ENCODE measurements around the gene LONP2.
"Not testable (repeated sequence)": the region's sequence is repeated elsewhere in the genome, so short reads cannot be mapped to it uniquely, and the experiment has no call there.

LONP2 gene

DNA sequence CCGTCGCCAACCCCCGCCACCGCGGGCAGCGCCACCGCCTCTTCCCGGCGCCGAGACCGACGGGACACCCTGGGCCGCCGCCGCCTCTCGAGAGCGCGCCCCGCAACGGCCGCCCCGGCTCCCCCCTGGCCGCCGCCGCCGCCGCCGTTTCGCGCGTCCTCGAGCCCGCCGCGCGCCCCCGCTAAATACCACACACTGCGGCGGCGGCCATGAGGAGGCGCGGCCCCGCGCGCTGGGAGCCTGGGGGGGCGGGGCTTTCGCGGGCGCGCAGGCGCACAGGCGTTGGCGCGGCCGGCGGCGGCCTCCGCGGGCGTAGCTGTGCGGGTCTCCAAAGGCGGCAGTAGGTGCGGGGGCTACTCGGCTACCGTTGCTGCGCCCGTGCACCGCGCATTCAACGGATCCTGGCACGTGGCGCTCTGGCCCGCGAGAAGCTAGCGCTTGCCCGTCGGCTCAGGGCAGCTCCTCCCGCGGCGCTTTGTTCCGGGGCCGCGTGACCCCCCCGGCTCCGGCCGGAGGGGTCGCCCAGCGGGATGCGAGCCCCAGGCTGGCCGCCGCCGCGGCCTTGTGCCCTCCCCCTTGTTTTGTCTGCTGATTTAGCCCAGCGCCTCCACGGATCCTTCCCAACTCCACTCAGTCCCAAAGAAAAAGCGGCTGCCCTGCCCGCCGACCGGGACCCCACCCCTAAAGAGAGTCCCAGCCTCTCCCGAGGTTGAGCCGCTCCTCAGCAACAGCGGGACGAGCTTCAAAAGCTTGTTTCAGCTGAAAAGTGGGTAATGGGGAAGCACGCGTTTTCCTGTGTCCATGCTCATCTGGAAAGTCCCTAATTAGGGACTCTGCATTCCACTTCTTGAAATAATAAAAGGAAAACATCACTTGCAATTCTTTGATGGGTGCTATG, 141.4 kb downstream of the LONP2 start, which contains the start of gene SIAH1:
Gene SIAH1 (minus strand): TSS at position 161 of the 898 bp plus-strand sequence. CDS start 22,985 bp downstream, outside the sequence.
- in situ Hi-C loops (cut with MboI; ENCODE audit: low sequenced_read_pairs), result no loop called here

DNA sequence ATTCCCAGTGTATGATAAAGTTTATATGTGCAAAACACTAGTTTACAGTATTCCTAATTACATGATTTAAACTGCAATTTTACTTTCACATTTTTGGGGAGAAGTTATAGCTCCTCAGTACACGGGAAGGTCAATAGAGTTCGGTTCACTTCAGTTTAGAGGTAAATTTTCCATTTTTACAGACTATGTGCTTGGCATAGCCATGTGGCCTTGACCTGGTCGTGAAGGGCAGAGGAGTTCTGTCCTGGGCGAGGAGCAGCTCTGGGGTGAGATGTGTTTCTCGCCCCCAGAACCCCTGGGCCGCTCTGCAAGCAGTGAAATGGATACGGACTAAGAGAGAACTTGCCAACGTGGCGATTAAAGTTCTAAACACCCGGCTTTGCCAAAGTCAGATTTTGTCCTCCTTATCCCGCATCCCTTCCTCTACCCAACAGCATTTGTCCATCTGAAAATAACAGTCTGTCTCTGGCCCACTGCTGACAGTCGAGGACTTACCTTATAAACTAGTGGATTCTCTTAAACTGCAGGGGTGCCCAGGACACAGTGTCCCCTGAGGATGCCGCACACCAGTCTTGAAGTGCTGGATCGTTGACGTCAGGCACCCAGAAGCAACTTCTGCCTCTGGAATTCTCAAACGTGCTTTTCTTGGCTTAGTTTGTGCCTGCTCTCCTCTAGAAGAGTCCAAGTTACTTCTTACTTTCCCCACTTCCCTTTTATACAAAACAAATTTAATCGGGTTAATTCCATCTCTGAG, 142.6 kb downstream of the LONP2 start:
- in situ Hi-C loops (cut with MboI; ENCODE audit: low sequenced_read_pairs), result no loop called here

DNA sequence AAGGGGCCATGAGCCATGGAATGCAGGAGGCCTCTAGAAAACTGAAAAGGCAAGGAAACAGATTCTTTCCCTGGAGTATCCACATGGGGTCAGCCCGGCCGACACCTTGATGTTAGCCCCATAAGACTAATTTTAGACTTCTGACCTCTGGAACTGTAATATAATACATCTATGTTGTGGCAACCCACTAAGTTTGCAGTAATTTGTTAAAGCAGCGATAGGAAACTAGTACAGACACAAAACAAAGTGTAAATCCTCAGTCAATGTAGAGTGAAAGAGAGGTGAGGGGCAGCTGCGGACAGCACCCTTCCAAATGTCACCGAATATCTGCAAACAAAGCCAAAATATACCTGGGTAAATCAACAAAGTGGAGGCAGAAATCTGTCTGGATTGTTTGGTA, 148.3 kb downstream of the LONP2 start:
- in situ Hi-C loops (cut with MboI; ENCODE audit: low sequenced_read_pairs), result no loop called here

DNA sequence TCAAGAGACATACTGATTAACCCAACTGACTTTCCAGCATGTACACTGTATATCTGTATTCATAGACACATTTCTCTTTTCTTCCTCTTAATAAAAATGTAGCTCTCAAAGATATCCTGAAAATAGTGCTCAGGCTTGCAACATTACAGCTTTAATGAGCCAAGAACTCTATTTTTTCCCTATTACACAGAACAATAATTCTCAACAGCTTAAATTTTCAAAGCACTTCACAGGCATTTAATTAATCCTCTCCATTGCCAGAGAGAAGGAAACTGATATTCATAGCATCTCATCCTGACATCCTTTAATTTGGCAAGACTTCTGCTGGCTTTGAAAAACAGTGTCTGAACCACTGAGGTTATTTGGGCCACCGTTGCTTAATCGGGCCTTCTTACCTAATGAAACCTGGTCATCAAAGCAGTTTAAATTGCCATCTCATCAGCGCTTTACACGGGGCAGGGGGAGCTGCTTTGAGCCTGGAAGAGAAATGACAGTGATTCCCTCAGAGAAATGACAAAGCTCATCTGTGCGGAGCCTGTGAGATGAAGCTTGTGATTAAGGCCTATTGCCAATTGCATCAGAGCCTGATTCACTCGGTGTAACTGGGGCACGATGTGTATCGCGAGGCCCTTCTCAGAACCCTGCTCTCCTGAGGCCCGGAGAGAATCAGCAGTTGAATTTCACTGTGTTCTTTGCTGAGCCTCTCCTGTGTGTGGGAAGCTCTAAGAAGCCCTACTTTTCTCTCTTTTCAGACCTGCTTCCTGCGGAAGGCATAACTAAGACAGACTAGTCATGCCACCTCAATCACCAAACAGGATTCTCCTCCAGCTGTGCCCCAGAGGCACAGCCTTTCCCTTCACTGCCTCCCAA, 149.6 kb downstream of the LONP2 start:
- in situ Hi-C loops (cut with MboI; ENCODE audit: low sequenced_read_pairs), result no loop called here

DNA sequence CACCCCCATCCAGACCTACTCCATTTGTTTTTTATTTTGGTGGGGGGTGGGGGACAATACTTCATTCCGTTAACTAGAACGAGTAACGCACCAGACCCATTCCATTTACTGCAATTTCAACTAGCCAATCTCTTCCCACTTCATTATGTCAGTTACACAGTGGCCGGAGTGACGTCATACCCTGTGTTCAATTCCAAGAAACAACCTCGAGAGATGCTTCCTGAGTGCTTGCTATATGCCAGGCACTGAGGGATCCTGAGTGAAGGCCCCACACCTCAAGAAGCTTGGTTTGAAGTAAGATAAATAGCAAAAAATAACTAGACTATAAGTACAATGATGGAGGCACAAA, 150.2 kb downstream of the LONP2 start:
- in situ Hi-C loops (cut with MboI; ENCODE audit: low sequenced_read_pairs), result no loop called here

DNA sequence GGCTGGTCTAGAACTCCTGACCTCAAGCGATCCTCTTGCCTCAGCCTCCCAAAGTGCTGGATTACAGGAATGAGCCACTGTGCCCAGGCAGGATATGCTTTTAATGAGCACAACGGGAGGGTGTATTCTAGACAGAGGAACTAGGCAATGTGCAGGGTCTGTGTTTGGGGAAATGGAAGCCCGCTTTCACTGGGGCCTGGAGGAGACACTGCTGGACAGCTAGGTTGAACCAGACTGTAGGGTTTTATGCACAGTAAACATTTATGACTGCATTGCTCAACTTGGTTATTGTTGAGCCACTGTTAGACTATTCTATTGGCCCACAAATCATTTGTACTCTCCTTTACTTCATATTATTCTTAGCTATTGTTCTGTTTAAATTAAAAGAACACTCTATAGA, 151.3 kb downstream of the LONP2 start:
- in situ Hi-C loops (cut with MboI; ENCODE audit: low sequenced_read_pairs), result no loop called here

DNA sequence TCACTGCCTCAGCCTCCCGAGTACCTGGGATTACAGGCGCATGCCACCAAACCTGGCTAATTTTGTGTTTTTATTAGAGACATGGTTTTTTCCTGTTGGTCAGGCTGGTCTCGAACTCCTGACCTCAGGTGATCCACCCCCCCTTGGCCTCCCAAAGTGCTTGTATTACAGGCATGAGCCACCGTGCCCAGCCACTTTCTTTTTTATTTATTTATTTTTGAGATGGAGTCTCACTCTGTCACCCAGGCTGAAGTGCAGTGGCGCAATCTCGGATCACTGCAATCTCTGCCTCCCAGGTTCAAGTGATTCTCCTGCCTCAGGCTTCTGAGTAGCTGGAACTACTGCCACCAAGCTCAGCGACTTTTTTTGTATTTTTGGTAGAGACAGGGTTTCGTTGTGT, 158.4 kb downstream of the LONP2 start:
- in situ Hi-C loops (cut with MboI; ENCODE audit: low sequenced_read_pairs), result not testable (repeated sequence)

DNA sequence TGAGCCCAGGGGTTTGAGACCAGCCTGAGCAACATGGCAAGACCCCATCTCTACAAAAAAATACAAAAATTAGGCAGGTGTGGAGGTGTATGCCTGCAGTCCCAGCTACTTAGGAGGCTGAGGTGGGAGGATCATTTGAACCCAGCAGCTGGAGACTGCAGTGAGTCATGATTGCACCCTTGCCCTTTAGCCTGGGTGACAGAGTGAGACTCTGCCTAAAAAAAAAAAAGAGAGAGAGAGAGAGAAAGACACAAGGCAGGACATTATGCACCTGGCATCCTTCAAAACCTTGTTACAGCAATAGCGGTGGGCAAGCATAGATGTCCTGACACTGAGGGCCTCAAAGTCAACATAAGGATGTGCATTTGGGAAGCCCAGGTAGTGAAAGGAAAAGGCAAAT, 161.1 kb downstream of the LONP2 start:
- in situ Hi-C loops (cut with MboI; ENCODE audit: low sequenced_read_pairs), result no loop called here

DNA sequence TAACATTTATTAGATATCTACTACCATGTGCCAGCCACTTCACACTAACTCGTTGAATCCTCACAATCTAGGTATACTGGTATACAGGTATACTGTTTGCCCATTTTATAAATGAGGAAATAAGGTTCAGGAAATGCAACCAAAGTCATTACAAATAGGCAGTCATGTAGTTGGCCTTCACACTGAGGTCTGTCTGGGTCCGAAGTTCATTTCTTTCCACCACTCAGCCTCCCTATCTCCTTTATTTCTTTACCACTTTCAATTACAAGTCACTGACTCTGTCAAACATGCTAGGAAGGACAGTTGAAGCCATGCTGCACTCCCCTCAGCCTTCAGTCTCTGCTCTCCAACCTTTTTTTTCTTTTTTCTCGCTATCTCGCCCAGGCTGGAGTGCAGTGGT, 161.8 kb downstream of the LONP2 start:
- in situ Hi-C loops (cut with MboI; ENCODE audit: low sequenced_read_pairs), result no loop called here

Measured in HL-60/S4 treated with phorbol 12-myristate 13-acetate at 8.2 ng/mL for 4 days and 3 days (cell line).